Measurements from ENCODE around the gene C9orf50.

C9orf50 gene

GRCh38 chr9:129580211-129580915 is 40.5 kb downstream of the C9orf50 start:
- Histone ChIP-seq H3K27me3 (ENCODE audit: control insufficient read depth in 2 of 2, insufficient read depth in 2 of 2, low read length in 2 of 2) (peaks cover 0 to 3% of the 10 kb centered on the region in 2 donors), H3K27ac (ENCODE audit: low read depth in 2 of 2, low read length in 2 of 2) (no peak overlapping the region), H3K4me1 (ENCODE audit: control insufficient read depth in 2 of 2, insufficient read depth in 2 of 2, low read length in 2 of 2) (peaks cover 2% of the 10 kb centered on the region in 2 donors), H3K36me3 (ENCODE audit: control insufficient read depth in 2 of 2, insufficient read depth in 2 of 2, low read length in 2 of 2) (no peaks in the 10 kb centered on the region), H3K9ac (ENCODE audit: low read depth in 1 of 2, low read length in 2 of 2) (no peak overlapping the region), H3K4me3 (ENCODE audit: low read length in 2 of 2) (peak overlapping the region in 1 of 2 donors; percentile 31), H3K9me3 (ENCODE audit: control insufficient read depth in 2 of 2, low read length in 2 of 2) (no peaks in the 10 kb centered on the region)

GRCh38 chr9:129579294-129579693 is 41.6 kb downstream of the C9orf50 start:
- H3K4me1 ChIP-seq (ENCODE audit: control insufficient read depth in 2 of 2, insufficient read depth in 2 of 2, low read length in 2 of 2): peaks cover 1 to 2% of the 10 kb centered on the region in 2 donors
- H3K36me3 ChIP-seq (ENCODE audit: control insufficient read depth in 2 of 2, insufficient read depth in 2 of 2, low read length in 2 of 2): no peaks in the 10 kb centered on the region
- peaks cover 0 to 3% of the 10 kb centered on the region in 2 donors for H3K27me3 ChIP-seq (ENCODE audit: control insufficient read depth in 2 of 2, insufficient read depth in 2 of 2, low read length in 2 of 2)
- H3K4me3 ChIP-seq (ENCODE audit: low read length in 2 of 2): no peak overlapping the region
- no peaks in the 10 kb centered on the region for H3K9me3 ChIP-seq (ENCODE audit: control insufficient read depth in 2 of 2, low read length in 2 of 2)
- no peak overlapping the region for H3K9ac ChIP-seq (ENCODE audit: low read depth in 1 of 2, low read length in 2 of 2)
- no peak overlapping the region for H3K27ac ChIP-seq (ENCODE audit: low read depth in 2 of 2, low read length in 2 of 2)

- no peak overlapping the region for H3K9ac ChIP-seq (ENCODE audit: low read depth in 1 of 2, low read length in 2 of 2)
- H3K9me3 ChIP-seq (ENCODE audit: control insufficient read depth in 2 of 2, low read length in 2 of 2): no peaks in the 10 kb centered on the region
- H3K36me3 ChIP-seq (ENCODE audit: control insufficient read depth in 2 of 2, insufficient read depth in 2 of 2, low read length in 2 of 2): no peaks in the 10 kb centered on the region
- H3K4me3 ChIP-seq (ENCODE audit: low read length in 2 of 2): no peak overlapping the region
- peaks cover 0 to 2% of the 10 kb centered on the region in 2 donors for H3K4me1 ChIP-seq (ENCODE audit: control insufficient read depth in 2 of 2, insufficient read depth in 2 of 2, low read length in 2 of 2)
- H3K27ac ChIP-seq (ENCODE audit: low read depth in 2 of 2, low read length in 2 of 2): no peak overlapping the region
- peaks cover 0 to 3% of the 10 kb centered on the region in 2 donors for H3K27me3 ChIP-seq (ENCODE audit: control insufficient read depth in 2 of 2, insufficient read depth in 2 of 2, low read length in 2 of 2)
Observed at GRCh38 chr9:129576546-129577543, 44.1 kb downstream of the C9orf50 start.

- Histone ChIP-seq H3K36me3 (ENCODE audit: control insufficient read depth in 2 of 2, insufficient read depth in 2 of 2, low read length in 2 of 2) (no peaks in the 10 kb centered on the region), H3K4me1 (ENCODE audit: control insufficient read depth in 2 of 2, insufficient read depth in 2 of 2, low read length in 2 of 2) (peaks cover 0 to 4% of the 10 kb centered on the region in 2 donors), H3K27me3 (ENCODE audit: control insufficient read depth in 2 of 2, insufficient read depth in 2 of 2, low read length in 2 of 2) (peaks cover 0 to 3% of the 10 kb centered on the region in 2 donors), H3K27ac (ENCODE audit: low read depth in 2 of 2, low read length in 2 of 2) (no peak overlapping the region), H3K9me3 (ENCODE audit: control insufficient read depth in 2 of 2, low read length in 2 of 2) (no peaks in the 10 kb centered on the region), H3K4me3 (ENCODE audit: low read length in 2 of 2) (no peak overlapping the region), H3K9ac (ENCODE audit: low read depth in 1 of 2, low read length in 2 of 2) (no peak overlapping the region)
Observed at GRCh38 chr9:129575818-129576217, 45.1 kb downstream of the C9orf50 start.

GRCh38 chr9:129574911-129575585 is 45.9 kb downstream of the C9orf50 start:
- Histone ChIP-seq H3K4me1 (ENCODE audit: control insufficient read depth in 2 of 2, insufficient read depth in 2 of 2, low read length in 2 of 2) (peaks cover 2 to 7% of the 10 kb centered on the region in 2 donors), H3K9me3 (ENCODE audit: control insufficient read depth in 2 of 2, low read length in 2 of 2) (no peaks in the 10 kb centered on the region), H3K36me3 (ENCODE audit: control insufficient read depth in 2 of 2, insufficient read depth in 2 of 2, low read length in 2 of 2) (no peaks in the 10 kb centered on the region), H3K9ac (ENCODE audit: low read depth in 1 of 2, low read length in 2 of 2) (no peak overlapping the region), H3K27ac (ENCODE audit: low read depth in 2 of 2, low read length in 2 of 2) (no peak overlapping the region), H3K27me3 (ENCODE audit: control insufficient read depth in 2 of 2, insufficient read depth in 2 of 2, low read length in 2 of 2) (peaks cover 0 to 3% of the 10 kb centered on the region in 2 donors), H3K4me3 (ENCODE audit: low read length in 2 of 2) (no peak overlapping the region)

GRCh38 chr9:129573977-129574376 is 46.9 kb downstream of the C9orf50 start:
- H3K9ac ChIP-seq (ENCODE audit: low read depth in 1 of 2, low read length in 2 of 2): no peak overlapping the region
- no peak overlapping the region for H3K4me3 ChIP-seq (ENCODE audit: low read length in 2 of 2)
- no peaks in the 10 kb centered on the region for H3K9me3 ChIP-seq (ENCODE audit: control insufficient read depth in 2 of 2, low read length in 2 of 2)
- no peak overlapping the region for H3K27ac ChIP-seq (ENCODE audit: low read depth in 2 of 2, low read length in 2 of 2)
- H3K36me3 ChIP-seq (ENCODE audit: control insufficient read depth in 2 of 2, insufficient read depth in 2 of 2, low read length in 2 of 2): no peaks in the 10 kb centered on the region
- peaks cover 3 to 5% of the 10 kb centered on the region in 2 donors for H3K27me3 ChIP-seq (ENCODE audit: control insufficient read depth in 2 of 2, insufficient read depth in 2 of 2, low read length in 2 of 2)
- H3K4me1 ChIP-seq (ENCODE audit: control insufficient read depth in 2 of 2, insufficient read depth in 2 of 2, low read length in 2 of 2): peaks cover 5% of the 10 kb centered on the region in 2 donors

- Histone ChIP-seq H3K9ac (ENCODE audit: low read depth in 1 of 2, low read length in 2 of 2) (no peak overlapping the region), H3K4me3 (ENCODE audit: low read length in 2 of 2) (no peak overlapping the region), H3K36me3 (ENCODE audit: control insufficient read depth in 2 of 2, insufficient read depth in 2 of 2, low read length in 2 of 2) (no peaks in the 10 kb centered on the region), H3K27me3 (ENCODE audit: control insufficient read depth in 2 of 2, insufficient read depth in 2 of 2, low read length in 2 of 2) (peaks cover 10 to 11% of the 10 kb centered on the region in 2 donors), H3K4me1 (ENCODE audit: control insufficient read depth in 2 of 2, insufficient read depth in 2 of 2, low read length in 2 of 2) (peaks cover 9 to 11% of the 10 kb centered on the region in 2 donors), H3K9me3 (ENCODE audit: control insufficient read depth in 2 of 2, low read length in 2 of 2) (no peaks in the 10 kb centered on the region), H3K27ac (ENCODE audit: low read depth in 2 of 2, low read length in 2 of 2) (no peak overlapping the region)
Observed at GRCh38 chr9:129572517-129572916, 48.4 kb downstream of the C9orf50 start.

GRCh38 chr9:129572052-129572425 is 48.9 kb downstream of the C9orf50 start:
- H3K9me3 ChIP-seq (ENCODE audit: control insufficient read depth in 2 of 2, low read length in 2 of 2): no peaks in the 10 kb centered on the region
- peaks cover 10 to 11% of the 10 kb centered on the region in 2 donors for H3K27me3 ChIP-seq (ENCODE audit: control insufficient read depth in 2 of 2, insufficient read depth in 2 of 2, low read length in 2 of 2)
- H3K4me1 ChIP-seq (ENCODE audit: control insufficient read depth in 2 of 2, insufficient read depth in 2 of 2, low read length in 2 of 2): peaks cover 9 to 11% of the 10 kb centered on the region in 2 donors
- no peaks in the 10 kb centered on the region for H3K36me3 ChIP-seq (ENCODE audit: control insufficient read depth in 2 of 2, insufficient read depth in 2 of 2, low read length in 2 of 2)
- H3K27ac ChIP-seq (ENCODE audit: low read depth in 2 of 2, low read length in 2 of 2): no peak overlapping the region
- no peak overlapping the region for H3K4me3 ChIP-seq (ENCODE audit: low read length in 2 of 2)
- no peak overlapping the region for H3K9ac ChIP-seq (ENCODE audit: low read depth in 1 of 2, low read length in 2 of 2)

- no peaks in the 10 kb centered on the region for H3K9me3 ChIP-seq (ENCODE audit: control insufficient read depth in 2 of 2, low read length in 2 of 2)
- no peaks in the 10 kb centered on the region for H3K36me3 ChIP-seq (ENCODE audit: control insufficient read depth in 2 of 2, insufficient read depth in 2 of 2, low read length in 2 of 2)
- H3K27me3 ChIP-seq (ENCODE audit: control insufficient read depth in 2 of 2, insufficient read depth in 2 of 2, low read length in 2 of 2): peaks cover 10 to 11% of the 10 kb centered on the region in 2 donors
- no peak overlapping the region for H3K9ac ChIP-seq (ENCODE audit: low read depth in 1 of 2, low read length in 2 of 2)
- H3K4me3 ChIP-seq (ENCODE audit: low read length in 2 of 2): no peak overlapping the region
- H3K27ac ChIP-seq (ENCODE audit: low read depth in 2 of 2, low read length in 2 of 2): peak overlapping the region in 1 of 2 donors; percentile 32
- peaks cover 9 to 11% of the 10 kb centered on the region in 2 donors for H3K4me1 ChIP-seq (ENCODE audit: control insufficient read depth in 2 of 2, insufficient read depth in 2 of 2, low read length in 2 of 2)
Observed at GRCh38 chr9:129571298-129572051, 49.4 kb downstream of the C9orf50 start.
